Stimulated activated CD8-positive, alpha-beta memory T cell treated with anti-CD3 and anti-CD28 coated beads, Interleukin-4, amount 100 ng/mL, for 1 hour (primary cell): Measurements from ENCODE around the gene PLA2G10.
A peak's percentile ranks its signal among the peaks of the same experiment; 100 is the strongest.
"Not testable (repeated sequence)": the region's sequence is repeated elsewhere in the genome, so short reads cannot be mapped to it uniquely, and the experiment has no call there.

ENCODE experiments used
- DNase-seq, 2 donors: peaks; one replicate each; pipeline ENCODE4 v3.0.0-alpha.2; 2020; ENCODE audit warnings: low read depth in 2 of 2, low spot score in 1 of 2

Gene PLA2G10

GRCh38 chr16:14667347-14668266 lies 26.5 kb downstream of the PLA2G10 start:
- DNase-seq, result no peak

- no peak for DNase-seq
Measured at GRCh38 chr16:14658063-14658462, 36.0 kb downstream of the PLA2G10 start.

GRCh38 chr16:14652726-14653125 lies 41.4 kb downstream of the PLA2G10 start:
- DNase-seq, result no peak

- DNase-seq, result no peak
Measured at GRCh38 chr16:14650629-14651028, 43.5 kb downstream of the PLA2G10 start.

GRCh38 chr16:14649816-14650215 lies 44.3 kb downstream of the PLA2G10 start:
- no peak for DNase-seq

- no peak for DNase-seq
Measured at GRCh38 chr16:14641926-14642325, 52.2 kb downstream of the PLA2G10 start.

GRCh38 chr16:14641206-14641605 lies 52.9 kb downstream of the PLA2G10 start:
- DNase-seq, result no peak

- DNase-seq, result no peak
Measured at GRCh38 chr16:14640538-14640937, 53.6 kb downstream of the PLA2G10 start.

- not testable (repeated sequence) for DNase-seq
Measured at GRCh38 chr16:14636951-14637240, 57.2 kb downstream of the PLA2G10 start.

- DNase-seq, result not testable (repeated sequence)
Measured at GRCh38 chr16:14636179-14636950, 57.7 kb downstream of the PLA2G10 start.

GRCh38 chr16:14635395-14636165 lies 58.5 kb downstream of the PLA2G10 start:
- no peak for DNase-seq

- no peak for DNase-seq
Measured at GRCh38 chr16:14634389-14634725, 59.8 kb downstream of the PLA2G10 start.

- peak; percentile 97 to 99 for DNase-seq
Measured at GRCh38 chr16:14632693-14633569, 61.2 kb downstream of the PLA2G10 start, which contains the start of gene BFAR. TSS of gene BFAR (plus strand) at chr16:14632951. CDS start at chr16:14644347, 11,396 bp downstream.

- DNase-seq, result not testable (repeated sequence)
Measured at GRCh38 chr16:14630620-14631330, 63.3 kb downstream of the PLA2G10 start.

- DNase-seq, result peak; percentile 96
Measured at GRCh38 chr16:14629919-14630619, 64.0 kb downstream of the PLA2G10 start, which contains the start of gene PARN. TSS of gene PARN (minus strand) at chr16:14630260. CDS start at chr16:14630125, 135 bp downstream.

GRCh38 chr16:14629612-14629918 lies 64.5 kb downstream of the PLA2G10 start:
- no peak for DNase-seq

- no peak for DNase-seq
Measured at GRCh38 chr16:14628806-14629611, 65.1 kb downstream of the PLA2G10 start.

GRCh38 chr16:14627078-14627477 lies 67.0 kb downstream of the PLA2G10 start:
- DNase-seq, result no peak
